ENCODE data around the gene MMP24.

DNA sequence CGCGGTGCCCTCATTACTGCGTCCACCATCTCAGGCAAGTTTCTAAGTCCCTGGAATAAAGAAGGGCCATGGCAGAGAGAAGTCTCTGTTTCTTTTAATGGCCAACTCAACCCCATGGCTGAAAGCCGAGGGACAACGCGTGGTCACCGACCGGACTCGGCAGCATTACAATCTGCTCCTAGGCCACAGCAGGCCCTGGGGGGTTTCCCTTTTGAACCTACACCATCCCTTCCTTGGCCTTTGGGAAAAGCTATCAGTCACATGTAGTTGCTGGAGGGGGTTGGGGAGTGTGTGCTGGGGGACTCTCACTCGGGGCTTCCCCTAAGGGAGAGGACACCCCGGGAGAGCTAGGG lies 76.9 kb downstream of the MMP24 start:
- TF ChIP-seq, protein P1, sequence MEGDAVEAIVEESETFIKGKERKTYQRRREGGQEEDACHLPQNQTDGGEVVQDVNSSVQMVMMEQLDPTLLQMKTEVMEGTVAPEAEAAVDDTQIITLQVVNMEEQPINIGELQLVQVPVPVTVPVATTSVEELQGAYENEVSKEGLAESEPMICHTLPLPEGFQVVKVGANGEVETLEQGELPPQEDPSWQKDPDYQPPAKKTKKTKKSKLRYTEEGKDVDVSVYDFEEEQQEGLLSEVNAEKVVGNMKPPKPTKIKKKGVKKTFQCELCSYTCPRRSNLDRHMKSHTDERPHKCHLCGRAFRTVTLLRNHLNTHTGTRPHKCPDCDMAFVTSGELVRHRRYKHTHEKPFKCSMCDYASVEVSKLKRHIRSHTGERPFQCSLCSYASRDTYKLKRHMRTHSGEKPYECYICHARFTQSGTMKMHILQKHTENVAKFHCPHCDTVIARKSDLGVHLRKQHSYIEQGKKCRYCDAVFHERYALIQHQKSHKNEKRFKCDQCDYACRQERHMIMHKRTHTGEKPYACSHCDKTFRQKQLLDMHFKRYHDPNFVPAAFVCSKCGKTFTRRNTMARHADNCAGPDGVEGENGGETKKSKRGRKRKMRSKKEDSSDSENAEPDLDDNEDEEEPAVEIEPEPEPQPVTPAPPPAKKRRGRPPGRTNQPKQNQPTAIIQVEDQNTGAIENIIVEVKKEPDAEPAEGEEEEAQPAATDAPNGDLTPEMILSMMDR (IDR thresholded peaks at IDR 0.05; ENCODE audit: poor library complexity) = no peak
- TF ChIP-seq EZH2 (IDR thresholded peaks at IDR 0.05; ENCODE audit: borderline replicate concordance) = no peak
- TF ChIP-seq EZH2phosphoT487 (IDR thresholded peaks at IDR 0.05; ENCODE audit: low read depth, severe bottlenecking, unreplicated experiment) = no peak
